GOT3 (cell line): ENCODE results near the gene CAPS2.
"Not testable (repeated sequence)": the region's sequence is repeated elsewhere in the genome, so short reads cannot be mapped to it uniquely, and the experiment has no call there.

Source experiments
- DNase-seq: peaks from one replicate; lab custom pipeline; 2025; ENCODE audit warnings: mixed read lengths; lab: John Stamatoyannopoulos, UW

Gene CAPS2

DNA sequence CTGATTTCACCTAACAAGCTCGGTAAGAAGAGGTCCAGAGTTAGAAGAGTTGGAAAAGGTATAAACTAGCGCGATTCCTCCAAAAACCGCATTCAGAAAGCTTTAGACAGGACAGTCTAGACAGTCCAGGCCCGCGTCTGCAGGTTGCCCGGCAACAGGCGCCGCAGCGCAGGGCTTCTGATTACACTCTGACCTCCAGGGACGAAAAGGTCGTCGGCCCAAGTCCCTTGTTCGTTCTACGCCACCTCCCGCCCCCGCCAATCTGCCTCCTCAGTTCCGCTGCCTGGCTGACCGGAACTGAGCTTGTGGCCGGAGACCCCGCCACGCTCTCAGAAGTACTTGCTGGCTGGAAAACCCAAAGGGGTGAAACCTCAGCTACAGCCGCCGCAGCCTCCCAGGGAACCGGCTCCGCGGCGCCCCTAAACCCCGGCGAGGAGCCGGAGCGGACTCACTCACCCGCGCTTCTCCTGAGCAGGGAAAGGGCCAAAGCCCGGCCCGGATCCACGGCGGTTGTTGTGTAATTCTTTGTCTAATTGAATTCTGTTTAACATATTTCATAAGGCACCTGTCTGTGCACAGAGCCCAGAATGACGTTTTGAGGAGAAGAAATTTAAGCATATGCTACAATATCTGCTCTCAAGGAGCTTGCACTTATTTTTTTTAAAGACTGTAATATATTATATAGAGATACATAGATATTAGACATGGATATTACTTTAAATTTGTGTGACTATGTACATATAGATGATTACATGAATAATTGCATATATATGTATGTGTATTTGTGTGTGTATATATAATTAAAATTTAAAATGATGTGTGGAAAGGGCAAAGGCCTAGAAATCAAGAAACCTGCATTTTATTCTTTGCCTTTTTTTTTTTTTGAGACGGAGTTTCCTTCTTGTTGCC lies at the start of gene CAPS2:
CAPS2 (minus strand) TSS at position 407 of the 909 bp plus-strand sequence. CDS start 3,826 bp downstream, outside the sequence.
- DNase-seq, result peak; percentile 18

DNA sequence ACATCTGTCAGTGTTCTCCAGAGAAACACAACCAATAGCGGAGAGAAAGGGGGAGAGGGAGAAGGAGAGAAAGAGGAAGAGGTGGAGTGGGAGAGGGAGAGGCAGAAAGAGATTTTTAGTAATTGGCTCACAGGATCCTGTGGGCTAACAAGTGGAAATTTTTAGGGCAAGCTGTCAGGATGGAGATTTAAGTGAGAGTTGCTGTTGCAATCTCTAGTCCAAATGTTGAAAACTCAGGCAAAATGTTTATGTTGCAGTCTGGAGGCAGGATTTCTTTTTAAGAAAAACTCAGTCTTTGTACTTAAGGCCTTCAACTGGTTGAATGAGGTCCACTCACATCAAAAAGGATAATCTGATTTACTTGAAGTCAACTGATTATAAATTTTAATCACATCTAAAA lies 48.2 kb upstream of the CAPS2 start:
- DNase-seq, result no peak

DNA sequence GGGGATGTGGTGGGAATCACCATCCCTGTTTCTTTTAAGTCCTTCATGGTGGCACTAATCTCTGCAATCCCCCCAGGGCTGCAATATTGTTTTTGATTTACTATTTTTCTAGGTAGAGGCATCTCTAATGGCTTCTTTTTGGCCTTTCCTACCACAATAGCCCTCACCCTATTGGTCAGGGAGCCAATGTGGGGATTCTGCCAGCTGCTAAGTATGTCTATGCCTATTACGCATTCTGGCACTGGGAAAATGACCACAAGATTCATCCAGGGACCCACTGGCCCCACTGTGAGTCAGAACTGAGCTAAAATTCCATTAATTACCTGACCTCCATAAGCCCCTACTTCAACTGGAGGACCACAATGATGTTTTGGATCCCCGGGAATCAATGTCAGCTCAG lies 44.8 kb upstream of the CAPS2 start:
- DNase-seq, result no peak

DNA sequence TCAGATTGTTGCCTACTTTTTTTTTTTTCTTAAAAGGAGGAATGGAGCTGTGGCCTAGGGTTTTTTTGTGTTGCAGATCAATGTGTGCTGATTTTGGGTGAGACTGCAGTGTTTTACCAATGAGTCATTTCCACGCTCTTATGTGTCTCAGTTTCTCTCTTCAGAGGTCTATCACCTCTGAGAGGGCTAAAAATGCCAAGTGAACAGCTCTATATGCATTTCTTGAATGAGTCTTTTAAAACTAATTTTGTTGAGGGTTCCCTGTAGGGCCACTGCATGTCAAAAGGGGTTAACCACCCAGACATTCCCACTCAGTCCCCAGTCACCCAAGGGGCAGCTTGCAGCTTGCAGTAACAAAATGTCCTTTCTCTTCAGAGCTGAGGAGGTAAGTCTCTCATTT lies 36.5 kb upstream of the CAPS2 start:
- no peak for DNase-seq

DNA sequence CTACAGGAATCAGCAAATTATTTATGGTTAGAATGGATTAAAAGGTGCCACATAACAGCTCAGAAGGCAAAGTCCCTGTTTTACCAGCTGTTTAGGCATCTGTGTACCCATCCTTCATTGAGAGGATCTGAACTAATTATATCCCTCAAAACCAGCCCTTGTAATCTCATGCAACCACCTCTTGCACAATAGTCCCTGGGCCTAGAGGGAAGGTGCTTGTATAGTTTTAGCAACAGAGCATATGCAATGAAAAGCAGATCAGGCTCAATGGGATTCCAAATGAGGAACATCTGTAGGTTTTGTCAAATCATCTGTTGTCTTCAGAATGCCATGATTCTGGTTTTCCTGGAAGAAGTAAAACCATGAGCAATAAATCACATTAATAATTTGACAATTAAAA lies 34.8 kb upstream of the CAPS2 start:
- no peak for DNase-seq

GRCh38 chr12:75361408-75361807 lies 31.3 kb upstream of the CAPS2 start:
- DNase-seq, result no peak

DNA sequence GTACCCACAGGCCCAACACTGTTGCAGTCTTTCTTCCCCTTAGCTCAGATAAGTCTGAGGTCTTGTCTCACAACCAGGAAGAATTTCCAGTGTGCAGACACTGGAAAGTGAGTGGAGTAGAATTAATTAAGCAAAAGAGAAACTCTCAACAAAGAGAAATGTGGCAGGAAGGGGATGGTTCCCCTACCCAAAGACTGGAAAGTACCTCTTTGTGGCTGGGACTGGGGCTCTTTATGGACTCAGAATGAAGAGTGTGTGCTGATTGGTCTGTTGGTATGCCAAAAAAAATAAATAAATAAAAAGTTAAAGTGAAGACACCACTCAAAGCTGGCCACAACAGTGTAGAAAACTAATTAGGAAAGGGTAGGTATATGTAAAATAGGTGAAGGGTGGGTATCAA lies 30.8 kb upstream of the CAPS2 start:
- DNase-seq, result no peak

- DNase-seq, result no peak
These were observed 23.9 kb upstream of the CAPS2 start for GRCh38 chr12:75354011-75354410.

GRCh38 chr12:75350413-75350812 lies 20.3 kb upstream of the CAPS2 start:
- no peak for DNase-seq

- no peak for DNase-seq
These were observed 19.8 kb upstream of the CAPS2 start for GRCh38 chr12:75349946-75350345.

DNA sequence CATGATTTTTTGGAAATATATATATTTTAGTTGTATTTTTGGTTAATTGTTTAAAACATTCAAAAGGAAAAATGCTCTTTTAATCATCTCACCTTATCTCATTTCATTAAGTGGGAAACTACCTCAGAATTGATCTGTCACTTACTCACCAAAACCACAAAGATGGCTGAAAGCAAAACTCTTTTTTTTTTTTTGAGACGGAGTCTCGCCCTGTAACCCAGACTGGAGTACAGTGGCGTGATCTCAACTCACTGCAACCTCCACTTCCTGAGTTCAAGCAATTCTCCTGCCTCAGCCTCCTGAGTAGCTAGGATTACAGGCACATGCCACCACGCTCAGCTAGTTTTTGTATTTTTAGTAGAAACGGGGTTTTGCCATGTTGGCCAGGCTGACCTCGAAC lies 16.1 kb upstream of the CAPS2 start:
- not testable (repeated sequence) for DNase-seq

DNA sequence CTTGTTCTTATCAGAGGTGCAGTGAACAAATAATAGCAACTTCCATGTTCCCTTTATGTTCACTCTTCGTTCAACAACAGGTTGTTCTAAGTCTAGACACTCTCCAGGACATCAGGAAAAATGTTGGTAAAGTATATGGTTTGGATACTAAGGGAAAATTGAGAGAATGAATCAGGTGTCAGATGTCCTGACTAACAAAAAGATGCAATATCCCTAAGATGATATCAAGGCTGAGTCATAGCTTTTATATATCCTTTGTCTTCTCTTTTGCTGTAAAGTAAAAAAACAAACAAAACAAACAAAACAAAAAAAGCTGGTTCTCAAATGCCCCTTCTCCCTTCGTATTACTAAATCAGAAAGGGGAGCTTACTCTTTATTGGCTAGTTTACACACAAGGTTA lies 15.4 kb upstream of the CAPS2 start:
- DNase-seq, result no peak

DNA sequence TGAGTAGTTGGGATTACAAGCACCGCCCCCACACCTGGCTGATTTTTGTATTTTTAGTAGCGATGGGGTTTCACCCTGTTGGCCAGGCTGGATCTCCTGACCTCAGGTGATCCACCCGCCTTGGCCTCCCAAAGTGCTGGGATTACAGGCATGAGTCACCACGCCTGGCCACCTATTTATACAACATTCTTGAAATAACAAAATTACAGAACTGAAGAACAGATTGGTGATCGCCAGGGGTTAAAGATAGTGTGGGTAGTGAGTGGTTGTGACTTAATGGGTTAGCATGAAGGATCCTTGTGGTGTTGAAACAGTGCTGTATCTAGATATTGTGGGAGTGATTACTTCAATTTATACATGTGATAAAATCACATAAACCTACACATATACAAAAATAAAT lies 11.7 kb upstream of the CAPS2 start:
- no peak for DNase-seq

GRCh38 chr12:75337905-75338304 lies 7.8 kb upstream of the CAPS2 start:
- no peak for DNase-seq

DNA sequence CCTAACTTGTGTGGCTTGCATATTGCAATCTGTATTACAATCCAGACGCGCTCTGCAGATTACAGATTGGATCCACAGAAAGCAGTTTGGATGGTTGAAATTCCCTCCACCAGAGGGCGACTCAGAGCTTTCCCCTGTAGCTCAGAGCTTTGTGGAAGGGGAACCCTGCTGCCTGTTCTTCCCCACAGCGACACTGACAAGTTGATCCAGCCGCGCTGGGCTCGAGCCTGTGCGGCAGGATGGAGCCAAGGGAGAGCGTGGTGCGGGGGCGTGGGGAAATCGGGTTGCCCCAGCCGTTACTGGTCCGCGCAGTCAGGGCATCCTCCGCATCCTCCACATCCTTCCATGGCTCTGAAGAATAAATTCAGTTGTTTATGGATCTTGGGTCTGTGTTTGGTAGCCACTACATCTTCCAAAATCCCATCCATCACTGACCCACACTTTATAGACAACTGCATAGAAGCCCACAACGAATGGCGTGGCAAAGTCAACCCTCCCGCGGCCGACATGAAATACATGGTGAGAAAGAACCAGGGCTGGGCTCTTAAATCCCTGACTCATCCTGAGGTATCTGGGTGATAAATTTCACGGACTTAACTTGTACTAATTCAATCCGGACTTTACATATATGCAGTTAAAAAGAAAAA lies 4.4 kb upstream of the CAPS2 start, which contains the start of gene GLIPR1L1:
GLIPR1L1 (plus strand) TSS at position 287 of the 647 bp plus-strand sequence; CDS start at position 346, 59 bp downstream.
- DNase-seq, result peak; percentile 1

DNA sequence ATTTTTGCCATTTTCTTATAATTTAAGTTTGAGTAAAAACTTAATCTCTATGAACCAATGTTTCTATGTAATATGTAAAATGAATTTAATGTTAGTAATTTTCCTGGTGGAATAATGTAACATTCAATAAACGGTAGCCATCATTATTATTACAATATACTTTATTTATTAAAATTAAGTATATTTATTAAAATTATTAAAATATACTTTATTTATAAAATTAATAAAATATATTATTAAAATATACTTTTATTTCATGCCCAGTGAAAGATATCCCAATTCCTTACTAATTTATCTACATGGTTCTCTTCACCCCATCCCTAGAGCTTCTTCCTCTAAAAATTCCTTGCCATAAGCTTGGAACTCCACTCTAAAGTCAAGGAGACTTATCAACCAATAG lies 2.5 kb downstream of the CAPS2 start:
- no peak for DNase-seq

GRCh38 chr12:75323663-75324062 lies 6.5 kb downstream of the CAPS2 start:
- no peak for DNase-seq

DNA sequence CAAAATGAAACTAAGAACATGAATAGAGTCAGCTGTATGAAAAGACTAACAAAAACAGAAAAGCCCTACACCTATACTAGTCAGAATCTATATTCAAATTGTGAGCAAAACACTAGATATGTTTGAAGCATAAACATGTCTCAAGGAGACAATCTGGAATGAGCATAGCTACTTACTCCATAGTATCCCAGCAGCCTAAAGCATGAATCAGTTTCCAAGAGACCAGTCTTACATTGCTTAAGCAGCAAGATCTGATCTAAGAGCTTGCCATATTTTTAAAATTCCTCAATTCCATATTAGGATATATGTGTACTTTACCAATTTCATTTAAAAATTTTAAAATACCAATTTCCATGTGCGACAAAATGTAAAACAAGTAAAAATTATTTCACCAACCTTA lies 7.7 kb downstream of the CAPS2 start:
- DNase-seq, result no peak

DNA sequence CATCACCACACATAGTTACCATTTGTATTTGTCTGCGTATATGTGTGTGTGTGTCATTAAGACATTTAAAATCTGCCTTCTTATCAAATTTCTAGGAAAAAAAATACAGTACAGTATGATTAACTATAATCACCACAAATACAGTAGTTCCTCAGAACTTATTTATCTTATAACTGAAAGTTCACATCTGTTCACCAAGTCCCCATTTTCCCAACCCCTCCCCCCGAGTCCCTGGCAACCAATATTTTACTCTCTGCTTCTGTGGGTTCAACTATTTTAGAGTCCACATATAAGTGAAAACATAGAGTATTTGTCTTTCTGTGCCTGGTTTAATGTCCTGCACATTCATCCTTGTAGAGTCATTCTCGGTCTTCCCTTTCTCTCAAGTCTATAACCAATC lies 12.3 kb downstream of the CAPS2 start:
- DNase-seq, result no peak

DNA sequence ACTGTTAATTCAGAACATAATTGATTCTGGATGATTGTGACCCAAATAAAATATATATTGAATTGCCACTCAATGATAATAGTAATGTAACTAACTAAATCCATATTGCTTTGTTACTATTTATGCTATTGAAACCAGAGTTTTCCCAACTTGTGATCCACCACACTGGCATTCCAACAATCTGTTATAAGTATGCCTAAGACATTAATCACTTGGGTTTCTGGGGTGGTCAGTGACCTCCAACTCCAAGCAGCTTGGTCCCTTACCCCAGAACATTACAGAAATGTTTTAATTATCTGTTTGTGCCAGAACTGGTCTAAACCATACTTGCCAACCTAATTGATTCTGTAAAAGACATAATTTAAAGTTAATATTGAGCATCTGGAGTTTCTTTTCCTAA lies 14.6 kb downstream of the CAPS2 start:
- DNase-seq, result no peak

- no peak for DNase-seq
These were observed 18.8 kb downstream of the CAPS2 start for GRCh38 chr12:75311369-75311768.

GRCh38 chr12:75308279-75308678 lies 21.8 kb downstream of the CAPS2 start:
- no peak for DNase-seq
